Parathyroid adenoma (tissue), 2 donors: ENCODE data around the gene NAALADL2.

Experiments
- H2AFZ ChIP-seq: fragments of 300-600 bp; sonication (generic); one replicate; pipeline ENCODE4 v1.7.0; 2017; ENCODE audit warnings: antibody characterized with exemption, mild to moderate bottlenecking
- H3K27ac ChIP-seq: fragments of 300-600 bp; sonication (generic); one replicate; pipeline ENCODE4 v1.7.0; 2017
- H3K27me3 ChIP-seq: fragments of 300-600 bp; sonication (generic); one replicate; pipeline ENCODE4 v1.7.0; 2017; ENCODE audit warnings: low read length; ENCODE audit not compliant: control insufficient read depth, insufficient read depth
- H3K36me3 ChIP-seq: fragments of 300-600 bp; sonication (generic); one replicate; pipeline ENCODE4 v1.7.0; 2017; ENCODE audit warnings: low read length; ENCODE audit not compliant: control insufficient read depth, insufficient read depth
- H3K4me1 ChIP-seq: fragments of 300-600 bp; sonication (generic); one replicate; pipeline ENCODE4 v1.7.0; 2017; ENCODE audit warnings: control low read depth
- H3K4me2 ChIP-seq: fragments of 300-600 bp; sonication (generic); one replicate; pipeline ENCODE4 v1.7.0; 2017; ENCODE audit warnings: low read length
- H3K4me3 ChIP-seq: fragments of 300-600 bp; sonication (generic); one replicate; pipeline ENCODE4 v1.7.0; 2017; ENCODE audit warnings: low read depth, low read length
- H3K79me2 ChIP-seq: fragments of 300-600 bp; sonication (generic); one replicate; pipeline ENCODE4 v1.7.0; 2017; ENCODE audit warnings: control low read depth
- H3K9ac ChIP-seq: fragments of 300-600 bp; sonication (generic); one replicate; pipeline ENCODE4 v1.7.0; 2017; ENCODE audit warnings: mild to moderate bottlenecking
- H3K9me3 ChIP-seq: fragments of 300-600 bp; sonication (generic); one replicate; pipeline ENCODE4 v1.7.0; 2017; ENCODE audit warnings: low read length; ENCODE audit not compliant: control insufficient read depth
- CTCF ChIP-seq: fragments of 300-600 bp; sonication (generic); IDR thresholded peaks from one replicate; pipeline ENCODE4 v1.7.0; 2017; ENCODE audit warnings: antibody characterized with exemption, mild to moderate bottlenecking
- donor health status: primary hyperparathyroidism.

The NAALADL2 gene

GRCh38 chr3:175763948-175764347, 904.8 kb downstream of the NAALADL2 start:
- Histone ChIP-seq H3K9ac (no peak overlapping the region), H3K79me2 (no peaks in the 10 kb centered on the region), H3K27ac (no peak overlapping the region), H2AFZ (no peak overlapping the region), H3K4me1 (no peaks in the 10 kb centered on the region), H3K36me3 (no peaks in the 10 kb centered on the region), H3K27me3 (no peaks in the 10 kb centered on the region), H3K9me3 (no peaks in the 10 kb centered on the region), H3K4me3 (no peak overlapping the region), H3K4me2 (no peak overlapping the region)
- no peak for TF ChIP-seq CTCF

DNA sequence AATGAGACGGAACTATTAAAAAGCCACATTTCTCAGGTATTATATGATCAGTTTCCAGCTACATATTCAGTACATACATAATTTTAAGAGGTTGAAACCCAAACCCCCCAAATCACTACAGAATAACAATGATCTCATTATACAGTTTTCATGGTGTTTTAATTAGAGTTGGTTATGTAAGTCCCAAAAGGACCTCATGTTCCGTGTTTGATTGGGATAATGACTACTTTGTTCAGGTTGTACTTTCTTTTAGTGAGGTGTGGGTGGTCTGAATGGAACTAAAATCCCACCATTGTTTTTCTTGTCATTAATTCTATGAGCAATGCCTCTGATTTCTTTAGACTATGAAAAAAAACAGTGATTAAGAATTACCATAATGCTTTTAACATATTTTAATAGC, 905.6 kb downstream of the NAALADL2 start:
- no peak overlapping the region for H3K4me3 ChIP-seq
- no peak for TF ChIP-seq CTCF
- no peak overlapping the region for H3K9ac ChIP-seq
- no peaks in the 10 kb centered on the region for H3K36me3 ChIP-seq
- H3K27me3 ChIP-seq: no peaks in the 10 kb centered on the region
- no peak overlapping the region for H2AFZ ChIP-seq
- no peak overlapping the region for H3K4me2 ChIP-seq
- H3K9me3 ChIP-seq: no peaks in the 10 kb centered on the region
- no peak overlapping the region for H3K27ac ChIP-seq
- H3K4me1 ChIP-seq: no peaks in the 10 kb centered on the region
- no peaks in the 10 kb centered on the region for H3K79me2 ChIP-seq

GRCh38 chr3:175770426-175770825, 911.3 kb downstream of the NAALADL2 start:
- Histone ChIP-seq H3K9me3 (no peaks in the 10 kb centered on the region), H3K36me3 (no peaks in the 10 kb centered on the region), H3K4me2 (no peak overlapping the region), H3K27me3 (no peaks in the 10 kb centered on the region), H3K9ac (no peak overlapping the region), H3K27ac (no peak overlapping the region), H3K4me3 (no peak overlapping the region), H3K79me2 (no peaks in the 10 kb centered on the region), H2AFZ (no peak overlapping the region), H3K4me1 (no peaks in the 10 kb centered on the region)
- no peak for TF ChIP-seq CTCF

GRCh38 chr3:175777495-175777894, 918.4 kb downstream of the NAALADL2 start:
- Histone ChIP-seq H3K27me3 (no peaks in the 10 kb centered on the region), H3K4me1 (no peaks in the 10 kb centered on the region), H3K79me2 (no peaks in the 10 kb centered on the region), H3K27ac (no peak overlapping the region), H3K36me3 (no peaks in the 10 kb centered on the region), H3K4me2 (no peak overlapping the region), H2AFZ (no peak overlapping the region), H3K4me3 (no peak overlapping the region), H3K9me3 (no peaks in the 10 kb centered on the region), H3K9ac (no peak overlapping the region)
- no peak for TF ChIP-seq CTCF

DNA sequence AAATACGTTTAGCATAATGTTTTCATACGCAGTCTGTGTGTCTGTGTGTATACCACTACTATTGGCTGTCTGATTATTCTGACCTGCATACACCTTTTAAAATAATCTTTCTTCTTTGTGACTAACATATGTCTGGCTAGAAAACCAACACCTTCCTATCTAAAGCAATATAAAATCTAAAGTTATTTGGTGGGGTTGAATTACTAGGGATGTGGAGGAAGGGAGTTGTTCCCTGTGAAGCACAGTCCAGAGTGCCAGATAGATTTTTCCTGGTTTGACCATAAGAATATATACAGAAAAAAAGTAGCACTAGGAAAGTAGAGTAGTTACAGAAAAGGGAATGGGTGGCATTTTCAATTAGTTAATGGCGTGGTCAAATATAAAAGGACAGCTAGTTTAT, 918.8 kb downstream of the NAALADL2 start:
- Histone ChIP-seq H3K4me3 (no peak overlapping the region), H2AFZ (no peak overlapping the region), H3K9ac (no peak overlapping the region), H3K36me3 (no peaks in the 10 kb centered on the region), H3K4me2 (no peak overlapping the region), H3K27ac (no peak overlapping the region), H3K4me1 (no peaks in the 10 kb centered on the region), H3K9me3 (no peaks in the 10 kb centered on the region), H3K79me2 (no peaks in the 10 kb centered on the region), H3K27me3 (no peaks in the 10 kb centered on the region)
- no peak for TF ChIP-seq CTCF
